KOPT-K1 (cell line): Measurements from ENCODE around the gene LRP2BP.

Experiments
- H3K27ac ChIP-seq: fragments of 200-600 bp; sonication (generic); 2 replicates; pipeline ENCODE4 v1.5.1; 2016; ENCODE audit warnings: antibody characterized with exemption, mild to moderate bottlenecking, low read depth, low read length; ENCODE audit not compliant: poor library complexity, severe bottlenecking
- H3K36me3 ChIP-seq: fragments of 200-600 bp; sonication (generic); 2 replicates; pipeline ENCODE4 v1.5.1; 2017; ENCODE audit warnings: antibody characterized with exemption, mild to moderate bottlenecking, low read length, moderate library complexity; ENCODE audit not compliant: insufficient read depth
- H3K9me3 ChIP-seq: fragments of 200-600 bp; sonication (generic); 2 replicates; pipeline ENCODE4 v1.5.1; 2017; ENCODE audit warnings: antibody characterized with exemption, low read length, mild to moderate bottlenecking; ENCODE audit not compliant: insufficient read depth, poor library complexity, severe bottlenecking

The LRP2BP gene

DNA sequence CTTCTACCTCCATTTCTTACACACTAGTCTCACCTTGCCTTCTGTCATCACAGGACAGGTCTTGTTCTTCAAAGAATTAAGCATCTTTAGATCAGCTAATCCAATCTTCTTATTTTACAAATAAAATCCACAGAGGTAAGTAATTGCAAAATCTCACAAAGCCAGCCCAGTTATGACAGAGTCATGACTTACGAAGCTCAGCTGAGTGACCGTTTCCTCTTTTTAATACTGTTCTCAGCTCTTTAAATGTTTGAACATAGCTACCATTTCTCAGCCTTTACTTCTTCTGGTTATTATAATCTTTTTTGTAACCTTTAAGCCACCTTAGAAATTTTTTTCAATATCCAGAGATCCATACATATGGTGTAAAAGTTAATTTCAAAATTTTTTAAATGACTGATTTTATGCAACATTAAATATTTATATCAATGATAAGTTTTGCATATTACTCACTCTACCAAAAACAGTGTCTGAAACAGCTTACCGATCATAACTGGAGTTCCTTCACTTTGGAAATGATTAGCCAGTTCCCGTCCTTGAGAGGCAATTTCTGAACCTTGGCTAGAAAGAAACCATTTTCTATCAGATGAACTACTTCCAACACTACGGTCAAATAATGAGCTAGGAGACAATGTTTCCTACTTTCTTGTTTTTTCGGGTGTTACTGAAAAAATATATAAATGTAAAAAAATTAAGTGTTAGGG is 9.7 kb upstream of the LRP2BP start:
- Histone ChIP-seq H3K9me3 (no peaks in the 10 kb centered on the region), H3K36me3 (peaks cover 43% of the 10 kb centered on the region), H3K27ac (no peak overlapping the region)

DNA sequence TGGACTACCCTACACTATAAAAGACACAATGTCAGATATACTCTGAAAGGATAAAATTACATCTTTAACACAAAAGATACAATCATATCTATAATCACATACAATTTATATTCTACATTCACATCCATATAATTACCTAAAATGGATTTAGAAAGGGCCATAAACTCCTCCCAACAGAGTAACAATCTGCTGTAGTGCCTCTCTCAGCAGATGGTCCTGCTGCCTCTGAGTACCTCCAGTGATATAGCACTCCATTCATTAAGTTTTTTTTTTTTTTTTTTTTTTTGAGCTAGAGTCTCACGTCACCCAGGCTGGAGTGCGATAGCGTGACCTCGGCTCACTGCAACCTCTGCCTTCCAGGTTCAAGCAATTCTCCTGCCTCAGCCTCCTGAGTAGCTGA is 8.3 kb upstream of the LRP2BP start:
- H3K9me3 ChIP-seq, result no peaks in the 10 kb centered on the region

GRCh38 chr4:185399466-185399865 is 3.7 kb upstream of the LRP2BP start:
- Histone ChIP-seq H3K27ac (no peak overlapping the region), H3K36me3 (peaks cover 53% of the 10 kb centered on the region), H3K9me3 (no peaks in the 10 kb centered on the region)

More for the DNA sequence above, 8.3 kb upstream of the LRP2BP start:
- Histone ChIP-seq H3K36me3 (peaks cover 58% of the 10 kb centered on the region), H3K27ac (no peak overlapping the region)

DNA sequence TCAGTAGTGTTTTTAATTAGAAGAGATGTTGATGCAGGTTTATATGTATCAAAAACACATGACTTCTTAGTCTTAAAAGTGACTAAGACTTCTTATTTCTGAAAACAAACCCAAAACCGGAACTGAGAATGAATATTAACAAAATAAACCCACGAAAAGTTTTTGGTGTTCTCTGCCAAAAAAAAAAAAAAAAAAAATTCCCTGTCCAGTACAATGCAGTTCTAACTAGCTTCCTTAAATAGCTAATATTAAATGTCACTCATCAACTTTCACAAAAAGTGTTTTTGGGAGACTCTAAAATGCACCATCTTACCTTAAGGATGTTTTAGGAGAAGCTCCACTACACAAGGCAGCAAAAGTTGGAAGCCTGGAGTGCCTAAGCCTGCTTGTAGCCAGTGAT is 2.9 kb upstream of the LRP2BP start:
- H3K36me3 ChIP-seq, result peaks cover 53% of the 10 kb centered on the region
- H3K27ac ChIP-seq, result no peak overlapping the region
- no peaks in the 10 kb centered on the region for H3K9me3 ChIP-seq

GRCh38 chr4:185396724-185397385 is 1.1 kb upstream of the LRP2BP start, which contains the start of gene ANKRD37:
Gene ANKRD37, plus strand, starts transcription at chr4:185396841. Its CDS starts 83 bp downstream, at chr4:185396924.
- Histone ChIP-seq H3K27ac (peak within 1 kb of the TSS; percentile 89), H3K36me3 (peaks cover 39% of the 10 kb centered on the region), H3K9me3 (no peaks in the 10 kb centered on the region)

DNA sequence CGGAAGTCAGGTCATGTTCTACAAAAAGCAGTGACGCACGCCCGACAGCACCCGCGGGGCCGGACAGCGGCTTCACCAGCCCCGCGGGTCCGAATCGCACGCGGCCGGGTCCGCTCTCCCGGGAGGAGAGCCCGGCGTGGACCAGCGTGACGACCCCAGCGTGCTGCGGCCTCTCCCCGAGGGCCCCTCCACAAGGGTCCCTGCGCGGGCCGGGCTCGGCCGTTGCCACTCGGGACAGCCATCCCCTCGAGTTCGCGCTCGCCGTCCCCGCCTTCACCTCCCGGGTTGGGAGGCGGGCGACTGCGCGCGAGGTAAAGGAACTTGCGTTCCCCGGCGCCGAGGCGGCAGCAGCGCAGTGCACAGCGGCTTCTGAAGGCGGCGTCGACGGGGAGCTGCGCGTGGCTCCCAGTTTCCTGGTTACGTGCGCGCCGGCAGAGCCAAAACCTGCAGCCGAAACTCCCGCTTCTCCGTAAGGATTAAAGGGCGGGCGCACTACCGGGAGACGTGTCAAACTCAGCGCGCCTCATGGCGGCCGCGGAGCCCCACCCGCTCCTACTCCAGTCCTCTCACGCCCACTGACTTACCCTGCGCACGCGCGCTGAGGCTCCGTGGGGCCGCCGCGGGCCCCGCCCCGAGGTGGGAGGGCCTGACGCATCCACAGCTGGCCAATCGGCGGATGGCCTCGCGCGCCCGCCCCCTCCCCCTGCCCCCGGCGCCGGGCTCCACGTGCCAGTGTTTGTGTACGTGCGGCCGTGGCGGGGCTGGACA is 416 bp upstream of the LRP2BP start:
- H3K9me3 ChIP-seq, result no peaks in the 10 kb centered on the region
- peak overlapping the region; percentile 89 for H3K27ac ChIP-seq
- H3K36me3 ChIP-seq, result peaks cover 32% of the 10 kb centered on the region

DNA sequence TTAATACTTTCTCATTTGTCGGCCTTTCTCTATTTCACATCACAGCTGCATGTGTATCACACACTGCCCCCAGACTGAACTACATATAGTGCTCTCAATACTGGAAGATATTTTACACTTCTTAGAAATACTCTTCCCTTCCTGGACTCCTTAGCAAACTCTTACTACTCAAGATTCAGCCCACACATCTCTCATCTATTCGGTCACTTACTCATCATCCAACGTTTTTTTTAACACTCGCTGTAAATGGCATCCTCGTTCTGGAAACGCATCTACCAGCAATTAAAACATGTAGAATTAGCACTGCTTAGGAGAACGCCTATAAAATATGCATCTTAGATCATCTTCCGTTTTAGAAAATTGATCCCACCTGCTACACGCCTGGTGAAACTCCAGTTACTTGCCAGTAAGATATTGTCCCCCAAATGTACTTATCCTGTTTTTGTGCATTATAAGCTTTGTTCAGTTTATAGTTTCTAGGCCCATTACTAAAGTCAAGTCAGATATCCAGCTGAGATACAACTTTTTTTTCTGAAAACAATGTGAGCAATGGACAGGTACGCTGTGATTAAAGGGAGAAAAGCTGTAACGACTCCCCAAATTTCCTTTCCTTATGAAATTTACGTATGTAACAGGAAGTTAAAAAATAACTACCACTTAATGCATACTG is 1.0 kb downstream of the LRP2BP start:
- Histone ChIP-seq H3K9me3 (no peaks in the 10 kb centered on the region), H3K36me3 (peaks cover 24% of the 10 kb centered on the region), H3K27ac (peak overlapping the region; percentile 89)

GRCh38 chr4:185392156-185392555 is 3.6 kb downstream of the LRP2BP start:
- Histone ChIP-seq H3K36me3 (0 out of 2 replicates have a peak, but pooled peaks cover 6% of the 10 kb centered on the region), H3K27ac (no peak overlapping the region), H3K9me3 (no peaks in the 10 kb centered on the region)

DNA sequence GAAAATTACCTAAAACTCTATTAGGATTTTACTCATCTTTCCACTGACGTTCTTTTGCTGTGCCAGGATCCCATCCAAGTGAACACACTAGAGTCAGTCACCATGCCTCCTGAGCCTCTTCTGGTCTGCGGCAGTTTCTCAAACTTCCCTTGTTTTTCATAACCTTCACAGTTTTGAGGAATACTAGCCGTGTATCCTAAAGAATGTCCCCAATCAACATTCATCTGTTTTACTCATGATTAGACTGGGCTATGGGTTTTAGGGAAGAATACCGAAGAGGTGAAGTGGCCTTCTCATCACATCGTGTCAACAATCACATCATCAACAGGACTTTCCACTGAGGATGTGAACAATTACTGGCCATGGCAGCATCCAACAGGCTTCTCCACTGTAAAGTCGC is 4.8 kb downstream of the LRP2BP start:
- no peak overlapping the region for H3K27ac ChIP-seq
- H3K36me3 ChIP-seq, result 0 out of 2 replicates have a peak, but pooled peaks cover 6% of the 10 kb centered on the region

GRCh38 chr4:185387957-185388356 is 7.8 kb downstream of the LRP2BP start:
- H3K9me3 ChIP-seq, result peaks cover 3% of the 10 kb centered on the region
- no peak overlapping the region for H3K27ac ChIP-seq
- 0 out of 2 replicates have a peak, but pooled peaks cover 6% of the 10 kb centered on the region for H3K36me3 ChIP-seq

More for the DNA sequence above, 4.8 kb downstream of the LRP2BP start:
- no peaks in the 10 kb centered on the region for H3K9me3 ChIP-seq

DNA sequence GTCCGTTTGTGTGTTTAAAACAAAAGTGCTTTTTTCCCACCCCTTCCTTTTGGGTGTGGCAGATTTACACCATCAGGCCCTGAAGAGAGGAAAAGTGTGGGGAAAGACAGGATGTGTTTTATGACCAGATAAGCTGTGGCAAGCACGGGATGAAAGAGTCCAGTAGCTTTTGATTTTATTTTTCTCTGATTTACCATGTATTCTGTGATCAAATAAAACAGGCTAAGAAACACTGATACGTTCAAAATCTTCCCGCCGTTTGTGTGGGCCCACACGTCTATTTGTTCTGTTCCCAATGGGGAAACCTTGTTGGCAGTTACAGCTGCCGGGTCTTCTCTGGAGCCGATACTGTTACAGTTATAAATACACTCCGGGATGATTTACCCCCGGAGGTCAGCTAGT is 10.8 kb downstream of the LRP2BP start:
- Histone ChIP-seq H3K9me3 (peaks cover 15% of the 10 kb centered on the region), H3K27ac (peak overlapping the region; percentile 55), H3K36me3 (no peaks in the 10 kb centered on the region)

- no peaks in the 10 kb centered on the region for H3K36me3 ChIP-seq
- peak overlapping the region; percentile 55 for H3K27ac ChIP-seq
- H3K9me3 ChIP-seq, result peaks cover 15% of the 10 kb centered on the region
Observed at GRCh38 chr4:185384061-185384460, 11.7 kb downstream of the LRP2BP start.

GRCh38 chr4:185383451-185383850 is 12.3 kb downstream of the LRP2BP start:
- Histone ChIP-seq H3K27ac (no peak overlapping the region), H3K9me3 (peaks cover 15% of the 10 kb centered on the region), H3K36me3 (no peaks in the 10 kb centered on the region)

- Histone ChIP-seq H3K36me3 (no peaks in the 10 kb centered on the region), H3K9me3 (peaks cover 15% of the 10 kb centered on the region), H3K27ac (no peak overlapping the region)
Observed at GRCh38 chr4:185382754-185383153, 13.0 kb downstream of the LRP2BP start.
